Caco-2 (cell line): ENCODE data around the gene CLEC4M. TPM values are rescaled to one million over a fixed set of nuclear protein-coding genes. Genes with fewer than 3 reads are reported as not detected.
"Not testable (repeated sequence)": the region's sequence is repeated elsewhere in the genome, so short reads cannot be mapped to it uniquely, and the experiment has no call there.

ENCODE experiments used
- BruUV-seq: library from RNA; stranded (reverse); fragments of 400-500 nt; replicated peaks from 2 replicates; lab custom pipeline; 2021; lab: Mats Ljungman, UMichigan
- CTCF ChIA-PET: fragments of 300-600 bp; sonication (Branson Sonifier 250); formaldehyde crosslinking; loops from one replicate; lab custom pipeline; 2022; ENCODE audit warnings: antibody characterized with exemption; lab: Charles Lee
- POLR2A ChIA-PET: fragments of 300-600 bp; sonication (Branson Sonifier 250); formaldehyde crosslinking; loops from one replicate; lab custom pipeline; 2022; ENCODE audit warnings: antibody characterized with exemption; lab: Charles Lee
- DNase-seq, 2 experiments: peaks; one replicate each; pipeline versions ENCODE4 v3.0.0 to v3.0.0-alpha.2; 2020 to 2022
- H3K27me3 ChIP-seq: replicated peaks from 2 replicates; pipeline ENCODE4 v1.6.0; 2011; ENCODE audit warnings: low read length; ENCODE audit not compliant: control insufficient read depth, insufficient read depth
- H3K36me3 ChIP-seq: 2 replicates; pipeline ENCODE4 v1.5.1; 2011; ENCODE audit warnings: low read length; ENCODE audit not compliant: control insufficient read depth, insufficient read depth
- H3K4me1 ChIP-seq: fragments of 250-450 bp; sonication (Bioruptor Pico); 2 replicates; pipeline ENCODE4 v1.5.1; 2020; ENCODE audit warnings: mild to moderate bottlenecking
- H3K4me3 ChIP-seq: 2 replicates; pipeline ENCODE4 v1.5.1; 2011; ENCODE audit warnings: low read depth, mild to moderate bottlenecking, control low read depth, low read length
- H3K9me3 ChIP-seq: fragments of 250-450 bp; sonication (Bioruptor Pico); 2 replicates; pipeline ENCODE4 v1.5.1; 2020; ENCODE audit warnings: mild to moderate bottlenecking, moderate library complexity
- H3K27ac Mint-ChIP-seq: one replicate; pipeline ENCODE4 v1.8.0; 2022; ENCODE audit warnings: mixed read lengths; ENCODE audit not compliant: unreplicated experiment
- H3K27me3 Mint-ChIP-seq: one replicate; pipeline ENCODE4 v1.8.0; 2022; ENCODE audit warnings: mixed read lengths; ENCODE audit not compliant: insufficient read depth, unreplicated experiment
- H3K36me3 Mint-ChIP-seq: one replicate; pipeline ENCODE4 v1.8.0; 2022; ENCODE audit warnings: mild to moderate bottlenecking, mixed read lengths; ENCODE audit not compliant: insufficient read depth, unreplicated experiment
- H3K4me1 Mint-ChIP-seq: one replicate; pipeline ENCODE4 v1.8.0; 2022; ENCODE audit warnings: low read depth, mixed read lengths; ENCODE audit not compliant: unreplicated experiment
- H3K4me3 Mint-ChIP-seq: one replicate; pipeline ENCODE4 v1.8.0; 2022; ENCODE audit warnings: mild to moderate bottlenecking, moderate library complexity, mixed read lengths; ENCODE audit not compliant: unreplicated experiment
- H3K9me3 Mint-ChIP-seq: one replicate; pipeline ENCODE4 v1.8.0; 2022; ENCODE audit warnings: mixed read lengths; ENCODE audit not compliant: unreplicated experiment
- intact Hi-C: fragments of 100-400 bp; cut with micrococcal nuclease; formaldehyde crosslinking; loops from one replicate; pipeline ENCODE4 v1.10.0; 2022; ENCODE audit not compliant: unreplicated experiment
- total RNA-seq: library from RNA; stranded (reverse); gene quantifications from 2 replicates; pipeline ENCODE4 v1.2.3, GENCODE V29; 2022
- TF ChIP-seq, protein P1 (sequence below), 2 experiments: fragments of 200-600 bp in 1 of 2; IDR thresholded peaks; 1 replicate in 1 of 2; 2 replicates in 1 of 2; pipeline versions ENCODE4 v1.5.1 to v1.8.0; 2011 to 2022; ENCODE audit warnings: antibody characterized with exemption in 1 of 2, control low read depth in 1 of 2, inconsistent platforms in 1 of 2, low read depth in 1 of 2, low read length in 1 of 2, mild to moderate bottlenecking in 1 of 2, moderate library complexity in 1 of 2; ENCODE audit not compliant: insufficient read depth in 1 of 2, severe bottlenecking in 1 of 2, unreplicated experiment in 1 of 2

The CLEC4M gene
- total RNA-seq, 1 experiment from 2014 or later, result not detected

GRCh38 chr19:7759156-7759555 is 3.9 kb upstream of the CLEC4M start:
- H3K9me3 Mint-ChIP-seq, result peaks cover 51% of the 10 kb centered on the region

GRCh38 chr19:7763696-7764095 is 653 bp downstream of the CLEC4M start:
- no peaks in the 10 kb centered on the region for H3K36me3 Mint-ChIP-seq
- H3K36me3 ChIP-seq, result no peaks in the 10 kb centered on the region
- H3K27ac Mint-ChIP-seq, result no peak overlapping the region

More at GRCh38 chr19:7759156-7759555, 3.9 kb upstream of the CLEC4M start:
- Mint-ChIP-seq H3K27ac (no peak overlapping the region), H3K4me3 (no peak overlapping the region), H3K27me3 (no peaks in the 10 kb centered on the region), H3K4me1 (no peaks in the 10 kb centered on the region), H3K36me3 (no peaks in the 10 kb centered on the region)
- no TSS peak for BruUV-seq
- Histone ChIP-seq H3K4me1 (no peaks in the 10 kb centered on the region), H3K27me3 (no peaks in the 10 kb centered on the region), H3K36me3 (no peaks in the 10 kb centered on the region), H3K4me3 (no peak overlapping the region), H3K9me3 (peaks cover 33% of the 10 kb centered on the region)
- ChIA-PET CTCF (no interaction called here), POLR2A (no interaction called here)
- DNase-seq, result no peak
- intact Hi-C loops, result no loop called here
- TF ChIP-seq, protein P1, sequence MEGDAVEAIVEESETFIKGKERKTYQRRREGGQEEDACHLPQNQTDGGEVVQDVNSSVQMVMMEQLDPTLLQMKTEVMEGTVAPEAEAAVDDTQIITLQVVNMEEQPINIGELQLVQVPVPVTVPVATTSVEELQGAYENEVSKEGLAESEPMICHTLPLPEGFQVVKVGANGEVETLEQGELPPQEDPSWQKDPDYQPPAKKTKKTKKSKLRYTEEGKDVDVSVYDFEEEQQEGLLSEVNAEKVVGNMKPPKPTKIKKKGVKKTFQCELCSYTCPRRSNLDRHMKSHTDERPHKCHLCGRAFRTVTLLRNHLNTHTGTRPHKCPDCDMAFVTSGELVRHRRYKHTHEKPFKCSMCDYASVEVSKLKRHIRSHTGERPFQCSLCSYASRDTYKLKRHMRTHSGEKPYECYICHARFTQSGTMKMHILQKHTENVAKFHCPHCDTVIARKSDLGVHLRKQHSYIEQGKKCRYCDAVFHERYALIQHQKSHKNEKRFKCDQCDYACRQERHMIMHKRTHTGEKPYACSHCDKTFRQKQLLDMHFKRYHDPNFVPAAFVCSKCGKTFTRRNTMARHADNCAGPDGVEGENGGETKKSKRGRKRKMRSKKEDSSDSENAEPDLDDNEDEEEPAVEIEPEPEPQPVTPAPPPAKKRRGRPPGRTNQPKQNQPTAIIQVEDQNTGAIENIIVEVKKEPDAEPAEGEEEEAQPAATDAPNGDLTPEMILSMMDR (IDR thresholded peaks at IDR 0.05; ENCODE audit: insufficient read depth in 1 of 2, low read depth in 1 of 2, low read length in 1 of 2, severe bottlenecking in 1 of 2, unreplicated experiment in 1 of 2), result no peak

GRCh38 chr19:7764157-7764556 is 1.1 kb downstream of the CLEC4M start:
- H3K4me1 ChIP-seq, DNase-seq, intact Hi-C loops, BruUV-seq, H3K27me3 ChIP-seq, H3K27ac Mint-ChIP-seq, H3K36me3 Mint-ChIP-seq, H3K4me3 ChIP-seq, H3K9me3 ChIP-seq, H3K4me1 Mint-ChIP-seq, H3K9me3 Mint-ChIP-seq, H3K4me3 Mint-ChIP-seq, POLR2A ChIA-PET, H3K36me3 ChIP-seq, CTCF ChIA-PET, H3K27me3 Mint-ChIP-seq: not testable (repeated sequence)

More at GRCh38 chr19:7763696-7764095, 653 bp downstream of the CLEC4M start:
- Histone ChIP-seq H3K27me3 (no peaks in the 10 kb centered on the region), H3K9me3 (peaks cover 14% of the 10 kb centered on the region), H3K4me1 (no peaks in the 10 kb centered on the region), H3K4me3 (no peak overlapping the region)
- H3K27me3 Mint-ChIP-seq, result peaks cover 6% of the 10 kb centered on the region
- POLR2A ChIA-PET, result no interaction called here
- no TSS peak for BruUV-seq
- no peak overlapping the region for H3K4me3 Mint-ChIP-seq
- CTCF ChIA-PET, result no interaction called here
- intact Hi-C loops, result no loop called here
- H3K9me3 Mint-ChIP-seq, result peaks cover 13% of the 10 kb centered on the region
- DNase-seq, result no peak
- no peaks in the 10 kb centered on the region for H3K4me1 Mint-ChIP-seq
- TF ChIP-seq, protein P1 (IDR thresholded peaks at IDR 0.05; ENCODE audit: insufficient read depth in 1 of 2, low read depth in 1 of 2, low read length in 1 of 2, severe bottlenecking in 1 of 2, unreplicated experiment in 1 of 2), result no peak

- intact Hi-C loops, H3K4me1 Mint-ChIP-seq, H3K27me3 Mint-ChIP-seq: not testable (repeated sequence)
Measured at GRCh38 chr19:7765043-7765442, 2.0 kb downstream of the CLEC4M start.

More at GRCh38 chr19:7765043-7765442, 2.0 kb downstream of the CLEC4M start:
- H3K36me3 ChIP-seq, H3K4me3 ChIP-seq, BruUV-seq, POLR2A ChIA-PET, H3K27me3 ChIP-seq, CTCF ChIA-PET, DNase-seq, H3K9me3 ChIP-seq, H3K4me1 ChIP-seq, H3K9me3 Mint-ChIP-seq, H3K36me3 Mint-ChIP-seq, H3K27ac Mint-ChIP-seq, H3K4me3 Mint-ChIP-seq: not testable (repeated sequence)
